ENCODE measurements around the gene F2RL3. TPM values are rescaled to one million over a fixed set of nuclear protein-coding genes. Genes with fewer than 3 reads are reported as not detected.

Gene F2RL3
- total and polyA plus RNA-seq, 9 of the 15 experiments (the other 6 are each of a cell fraction or from before 2014, with no cell fraction given): 1.4 to 27.6 (median 11.9) TPM

DNA sequence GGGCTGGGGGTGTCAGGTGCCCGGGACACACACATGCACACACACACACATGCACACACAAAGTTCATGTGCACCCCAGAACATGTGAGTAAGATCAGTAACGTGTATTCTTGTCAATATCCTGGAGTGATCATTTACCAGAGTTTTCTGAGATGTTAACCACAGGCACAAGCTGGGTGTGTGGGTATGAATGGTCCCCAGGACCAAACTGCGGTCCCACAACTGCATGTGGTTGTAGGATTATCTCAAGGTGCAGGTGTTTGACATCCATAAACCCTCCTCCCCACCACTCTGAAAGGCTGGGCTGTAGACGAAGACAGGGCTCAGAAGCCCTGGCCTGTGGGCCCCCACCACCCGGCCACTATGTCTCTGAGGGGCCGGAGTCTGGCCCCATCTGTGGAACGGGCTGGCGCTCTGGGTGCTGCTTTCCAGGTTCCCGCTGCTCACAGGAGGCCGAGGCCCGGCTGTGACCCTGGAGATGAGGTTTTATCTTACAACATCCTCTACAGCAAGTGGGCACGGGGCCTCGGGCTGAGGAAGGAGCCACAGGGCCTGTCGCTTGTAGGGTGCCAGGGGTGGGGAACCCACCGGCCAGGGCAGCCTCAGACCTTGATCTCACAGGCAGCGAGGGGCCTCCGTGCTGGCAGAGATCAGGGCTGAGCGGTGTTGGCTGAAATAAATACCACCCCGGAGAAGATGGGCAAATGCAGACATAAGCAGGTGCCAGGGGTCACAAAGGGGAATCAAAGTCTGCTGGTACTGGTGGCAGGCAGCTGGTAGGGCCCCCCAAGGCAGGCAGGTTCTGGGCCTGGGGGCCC lies 4.3 kb downstream of the F2RL3 start (continued):
- TF ChIP-seq, protein P1, sequence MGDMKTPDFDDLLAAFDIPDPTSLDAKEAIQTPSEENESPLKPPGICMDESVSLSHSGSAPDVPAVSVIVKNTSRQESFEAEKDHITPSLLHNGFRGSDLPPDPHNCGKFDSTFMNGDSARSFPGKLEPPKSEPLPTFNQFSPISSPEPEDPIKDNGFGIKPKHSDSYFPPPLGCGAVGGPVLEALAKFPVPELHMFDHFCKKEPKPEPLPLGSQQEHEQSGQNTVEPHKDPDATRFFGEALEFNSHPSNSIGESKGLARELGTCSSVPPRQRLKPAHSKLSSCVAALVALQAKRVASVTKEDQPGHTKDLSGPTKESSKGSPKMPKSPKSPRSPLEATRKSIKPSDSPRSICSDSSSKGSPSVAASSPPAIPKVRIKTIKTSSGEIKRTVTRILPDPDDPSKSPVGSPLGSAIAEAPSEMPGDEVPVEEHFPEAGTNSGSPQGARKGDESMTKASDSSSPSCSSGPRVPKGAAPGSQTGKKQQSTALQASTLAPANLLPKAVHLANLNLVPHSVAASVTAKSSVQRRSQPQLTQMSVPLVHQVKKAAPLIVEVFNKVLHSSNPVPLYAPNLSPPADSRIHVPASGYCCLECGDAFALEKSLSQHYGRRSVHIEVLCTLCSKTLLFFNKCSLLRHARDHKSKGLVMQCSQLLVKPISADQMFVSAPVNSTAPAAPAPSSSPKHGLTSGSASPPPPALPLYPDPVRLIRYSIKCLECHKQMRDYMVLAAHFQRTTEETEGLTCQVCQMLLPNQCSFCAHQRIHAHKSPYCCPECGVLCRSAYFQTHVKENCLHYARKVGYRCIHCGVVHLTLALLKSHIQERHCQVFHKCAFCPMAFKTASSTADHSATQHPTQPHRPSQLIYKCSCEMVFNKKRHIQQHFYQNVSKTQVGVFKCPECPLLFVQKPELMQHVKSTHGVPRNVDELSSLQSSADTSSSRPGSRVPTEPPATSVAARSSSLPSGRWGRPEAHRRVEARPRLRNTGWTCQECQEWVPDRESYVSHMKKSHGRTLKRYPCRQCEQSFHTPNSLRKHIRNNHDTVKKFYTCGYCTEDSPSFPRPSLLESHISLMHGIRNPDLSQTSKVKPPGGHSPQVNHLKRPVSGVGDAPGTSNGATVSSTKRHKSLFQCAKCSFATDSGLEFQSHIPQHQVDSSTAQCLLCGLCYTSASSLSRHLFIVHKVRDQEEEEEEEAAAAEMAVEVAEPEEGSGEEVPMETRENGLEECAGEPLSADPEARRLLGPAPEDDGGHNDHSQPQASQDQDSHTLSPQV (IDR thresholded peaks at IDR 0.05): peak; percentile 66
- TF ChIP-seq RBFOX2 (IDR thresholded peaks at IDR 0.05; ENCODE audit: low read depth, low read length) (peak; percentile 67), ZEB2 (IDR thresholded peaks at IDR 0.05) (no peak)

DNA sequence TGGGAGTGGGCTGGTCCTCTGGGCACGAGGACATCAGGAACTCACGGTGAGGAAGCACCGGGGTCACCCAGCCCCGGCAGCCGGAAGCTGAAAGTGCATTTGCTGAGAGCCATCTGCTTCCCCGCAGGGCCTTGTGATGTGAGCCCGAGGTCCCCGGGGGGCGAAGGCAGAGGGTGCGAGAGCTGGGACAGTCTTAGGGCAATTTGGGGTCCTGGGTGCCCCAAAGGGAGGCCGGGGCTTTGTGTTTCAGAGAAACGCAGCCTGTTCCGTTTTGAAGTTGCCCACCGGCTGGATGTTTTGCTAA lies 4.8 kb downstream of the F2RL3 start:
- no peak overlapping the region for H2AFZ ChIP-seq (ENCODE audit: low read depth, low read length)
- peaks cover 26% of the 10 kb centered on the region; the same call in 2 of the 3 replicates for H3K36me3 ChIP-seq (ENCODE audit: control insufficient read depth, insufficient read depth, low read length)
- peaks cover 35 to 87% of the 10 kb centered on the region in 2 experiments for H3K4me1 ChIP-seq (replicated peaks in 1 of 2; ENCODE audit: control insufficient read depth in 2 of 2, insufficient read depth in 2 of 2, low read length in 2 of 2)
- 60% methylated on average over 13 of the region's 14 CpGs for WGBS (ENCODE audit: insufficient coverage, low coverage, missing lambda C conversion rate)
- no peak overlapping the region for H3K4me2 ChIP-seq (ENCODE audit: insufficient read depth, low read length)
- H3K79me2 ChIP-seq (ENCODE audit: control insufficient read depth, insufficient read depth, low read length): peaks cover 44% of the 10 kb centered on the region
- no peak overlapping the region for H3K4me3 ChIP-seq
- H4K20me1 ChIP-seq (replicated peaks; ENCODE audit: control insufficient read depth, insufficient read depth, low read length): no peaks in the 10 kb centered on the region
- no peaks in the 10 kb centered on the region for H3K9me1 ChIP-seq (ENCODE audit: control insufficient read depth, insufficient read depth, low read length)
- no peak for FAIRE-seq
- intact Hi-C loops (cut with micrococcal nuclease) (no loop called here), in situ Hi-C loops (cut with MboI) (no loop called here)
- no peak for ATAC-seq
- H3K9me3 ChIP-seq (replicated peaks; ENCODE audit: control insufficient read depth, insufficient read depth, low read depth, low read length): no peaks in the 10 kb centered on the region
- H3K27ac ChIP-seq (ENCODE audit: extremely low read depth, low read depth, low read length): no peak overlapping the region; the same call in 2 of the 3 replicates
- H3K27me3 ChIP-seq (ENCODE audit: control insufficient read depth in 2 of 2, insufficient read depth in 2 of 2, low read length in 2 of 2): no peaks in the 10 kb centered on the region
- no TSS peak for BruUV-seq (replicated peaks)
- H3K9ac ChIP-seq (ENCODE audit: insufficient read depth in 1 of 2, low read depth in 2 of 2, low read length in 2 of 2): peak overlapping the region in 1 of 2 experiments; percentile 88; a peak in 2 of 4 replicates
- TF ChIP-seq POLR2G (IDR thresholded peaks at IDR 0.05; ENCODE audit: low read depth, low read length): peak; percentile 85
- peak; percentile 53 for TF ChIP-seq RBFOX2 (IDR thresholded peaks at IDR 0.05; ENCODE audit: low read depth, low read length)
- peak; percentile 31 for TF ChIP-seq POLR2A (conservative IDR thresholded peaks at IDR 0.05)
- TF ChIP-seq SUPT5H (IDR thresholded peaks at IDR 0.05): 0 out of 2 replicates have a peak, but pooled peaks have one; percentile 11
- TF ChIP-seq PYGO2 (tag; IDR thresholded peaks at IDR 0.05): no peak
- TF ChIP-seq, protein P2, sequence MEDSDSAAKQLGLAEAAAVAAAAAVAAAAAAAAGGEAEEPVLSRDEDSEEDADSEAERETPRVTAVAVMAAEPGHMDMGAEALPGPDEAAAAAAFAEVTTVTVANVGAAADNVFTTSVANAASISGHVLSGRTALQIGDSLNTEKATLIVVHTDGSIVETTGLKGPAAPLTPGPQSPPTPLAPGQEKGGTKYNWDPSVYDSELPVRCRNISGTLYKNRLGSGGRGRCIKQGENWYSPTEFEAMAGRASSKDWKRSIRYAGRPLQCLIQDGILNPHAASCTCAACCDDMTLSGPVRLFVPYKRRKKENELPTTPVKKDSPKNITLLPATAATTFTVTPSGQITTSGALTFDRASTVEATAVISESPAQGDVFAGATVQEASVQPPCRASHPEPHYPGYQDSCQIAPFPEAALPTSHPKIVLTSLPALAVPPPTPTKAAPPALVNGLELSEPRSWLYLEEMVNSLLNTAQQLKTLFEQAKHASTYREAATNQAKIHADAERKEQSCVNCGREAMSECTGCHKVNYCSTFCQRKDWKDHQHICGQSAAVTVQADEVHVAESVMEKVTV (CRISPR knock-in tag; IDR thresholded peaks at IDR 0.05): no peak
- TF ChIP-seq ETV5 (CRISPR knock-in tag; IDR thresholded peaks at IDR 0.05; ENCODE audit: low read depth): no peak
- TF ChIP-seq, protein P3, sequence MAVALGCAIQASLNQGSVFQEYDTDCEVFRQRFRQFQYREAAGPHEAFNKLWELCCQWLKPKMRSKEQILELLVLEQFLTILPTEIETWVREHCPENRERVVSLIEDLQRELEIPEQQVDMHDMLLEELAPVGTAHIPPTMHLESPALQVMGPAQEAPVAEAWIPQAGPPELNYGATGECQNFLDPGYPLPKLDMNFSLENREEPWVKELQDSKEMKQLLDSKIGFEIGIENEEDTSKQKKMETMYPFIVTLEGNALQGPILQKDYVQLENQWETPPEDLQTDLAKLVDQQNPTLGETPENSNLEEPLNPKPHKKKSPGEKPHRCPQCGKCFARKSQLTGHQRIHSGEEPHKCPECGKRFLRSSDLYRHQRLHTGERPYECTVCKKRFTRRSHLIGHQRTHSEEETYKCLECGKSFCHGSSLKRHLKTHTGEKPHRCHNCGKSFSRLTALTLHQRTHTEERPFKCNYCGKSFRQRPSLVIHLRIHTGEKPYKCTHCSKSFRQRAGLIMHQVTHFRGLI (CRISPR knock-in tag; IDR thresholded peaks at IDR 0.05): no peak
- TF ChIP-seq MBD2 (IDR thresholded peaks at IDR 0.05; ENCODE audit: borderline replicate concordance, low read depth): 0 out of 2 replicates have a peak, but pooled peaks have one; percentile 15
- ChIA-PET POLR2A (interaction anchor here (0.6 to 1.6 kb wide), 4 partner anchors 8 to 175 kb away, joined by 3 to 5 read pairs (median 4); no protein-coding TSS in a partner anchor), CTCF (ENCODE audit: low intra/inter-chr PET ratio) (no interaction called here)
- DNase-seq (ENCODE audit: extremely low read depth in 1 of 4, low spot score in 3 of 4): peak in 1 of 4 experiments; percentile 9
